Posterior cingulate gyrus (tissue), 11 donors: ENCODE data around the gene PPP1R12B.
"Not testable (repeated sequence)": the region's sequence is repeated elsewhere in the genome, so short reads cannot be mapped to it uniquely, and the experiment has no call there.

Experiments
- DNase-seq, 10 donors: peaks; one replicate each; pipeline versions ENCODE4 v3.0.0 to v3.0.0-alpha.2; 2020 to 2021; ENCODE audit warnings: mixed read lengths in 3 of 10
- intact Hi-C: fragments of 100-400 bp; cut with DNase I; formaldehyde crosslinking; loops from one replicate; pipeline ENCODE4 v1.15.1; 2023

Gene PPP1R12B

DNA sequence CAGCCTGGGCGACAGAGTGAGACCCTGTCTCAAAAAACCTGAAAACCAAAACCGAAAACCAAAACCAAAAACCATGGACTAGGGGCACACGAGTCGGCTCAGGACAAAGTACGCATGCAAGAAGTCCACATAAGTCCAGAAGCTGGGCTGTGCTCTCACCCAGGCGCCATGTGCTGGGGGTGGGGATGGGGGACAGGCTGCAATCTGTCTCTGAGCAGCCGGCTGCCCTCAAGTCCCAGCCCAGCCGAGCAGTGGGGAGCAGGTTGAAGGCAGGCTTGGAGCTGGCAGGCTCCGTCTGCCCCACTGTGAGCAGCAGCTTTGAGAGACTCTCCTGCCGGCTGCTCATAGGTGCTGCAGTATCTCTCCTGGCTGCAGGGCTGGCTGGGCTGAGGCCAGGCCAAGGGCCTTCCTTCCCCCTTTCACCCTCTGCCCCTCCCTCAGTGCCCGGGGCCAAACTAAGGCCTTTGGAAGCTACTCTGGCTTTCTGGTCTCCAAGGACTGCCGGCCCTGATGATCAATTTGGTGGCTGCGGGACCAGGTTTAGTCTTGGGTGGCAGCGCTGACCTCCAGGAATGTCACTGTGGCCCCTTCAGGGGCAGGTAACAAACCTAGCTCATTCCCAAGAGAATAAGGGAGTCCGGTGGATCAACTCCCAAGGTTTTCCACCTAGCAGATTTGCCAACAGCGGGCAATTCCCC is 289.0 kb downstream of the PPP1R12B start:
- intact Hi-C loops, DNase-seq: not testable (repeated sequence)

DNA sequence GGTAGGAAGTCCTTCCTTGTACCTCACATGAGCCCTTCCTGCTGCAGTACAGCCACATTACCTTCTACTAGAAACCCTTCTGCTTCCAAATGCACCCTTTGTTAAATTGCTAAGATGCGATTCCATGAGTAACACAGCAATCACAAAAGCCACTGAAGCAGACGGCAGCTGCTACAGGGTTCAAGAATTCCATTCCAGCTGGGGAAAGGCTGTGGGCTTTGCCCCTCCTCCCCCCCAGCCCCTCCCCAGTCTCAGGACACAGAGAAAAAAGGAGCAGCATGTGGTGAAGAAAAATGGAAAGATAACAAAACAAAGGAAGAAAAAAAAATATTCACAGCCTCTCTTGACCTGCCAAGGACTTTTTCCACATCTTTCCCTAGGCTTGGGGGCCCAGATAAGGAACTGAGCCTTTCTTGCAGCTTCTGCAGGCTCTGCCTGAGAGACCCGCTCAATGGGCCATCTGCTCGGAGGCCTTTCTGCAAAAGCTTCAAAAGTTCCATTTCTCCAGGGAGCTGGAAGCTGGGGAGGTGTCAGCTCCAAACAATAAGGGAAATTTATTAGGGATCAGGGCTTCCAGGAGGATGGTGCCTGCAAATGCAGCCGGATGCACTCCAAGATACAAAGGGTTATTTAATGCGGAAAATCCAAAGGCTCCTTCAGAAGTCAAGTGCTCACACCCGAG is 289.7 kb downstream of the PPP1R12B start:
- intact Hi-C loops, result no loop called here

DNA sequence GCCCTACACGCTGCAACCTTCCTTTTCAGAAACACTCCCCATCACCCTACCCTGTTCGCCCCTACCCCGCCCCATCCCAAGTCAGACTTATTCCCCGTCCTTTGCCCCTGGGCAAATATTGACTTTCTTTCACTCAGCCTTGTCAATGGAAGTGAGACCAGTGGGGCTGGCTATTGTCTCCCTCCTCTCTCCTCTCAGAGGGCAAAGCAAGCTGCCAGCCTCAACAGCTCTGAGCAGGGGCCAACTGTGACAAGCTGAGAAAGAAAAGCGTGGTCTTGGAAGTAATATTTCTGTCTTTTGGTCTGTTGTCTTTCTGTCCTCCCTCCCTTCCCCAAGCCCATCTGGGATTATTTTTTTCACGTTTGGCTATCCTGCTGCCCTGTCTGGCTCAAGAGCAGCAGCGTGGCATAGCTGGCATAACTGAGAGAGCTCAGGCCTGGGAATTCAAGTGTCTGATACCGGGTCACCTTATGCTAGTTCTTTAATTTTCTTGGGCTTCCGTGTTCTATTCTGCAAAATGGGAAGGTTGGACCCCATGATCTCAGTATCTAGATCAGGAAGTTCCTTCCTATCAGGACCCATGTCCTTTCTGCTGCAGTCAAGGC is 290.3 kb downstream of the PPP1R12B start:
- intact Hi-C loops, DNase-seq: not testable (repeated sequence)

More for the DNA sequence above, 289.7 kb downstream of the PPP1R12B start:
- no peak for DNase-seq

DNA sequence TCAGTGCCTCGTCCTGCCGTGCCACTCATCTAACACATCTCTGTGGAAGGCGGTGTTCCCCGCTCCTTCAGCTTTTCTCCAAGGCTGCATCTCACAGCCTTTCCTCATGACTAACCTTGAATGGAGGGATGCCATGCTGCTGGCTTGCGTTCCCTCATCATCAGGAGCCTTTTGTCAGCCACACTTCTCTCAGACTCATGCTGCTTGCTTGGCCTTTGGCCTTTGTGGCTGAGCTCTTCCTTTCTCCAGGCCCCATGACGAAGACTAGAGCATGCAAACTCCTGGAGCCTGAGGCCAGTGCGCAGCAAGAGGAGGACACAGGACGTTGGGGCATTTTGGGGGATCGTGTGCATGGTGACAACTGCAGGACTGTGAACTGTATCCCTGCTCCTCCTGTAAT is 291.0 kb downstream of the PPP1R12B start:
- DNase-seq, result no peak
- intact Hi-C loops, result no loop called here

DNA sequence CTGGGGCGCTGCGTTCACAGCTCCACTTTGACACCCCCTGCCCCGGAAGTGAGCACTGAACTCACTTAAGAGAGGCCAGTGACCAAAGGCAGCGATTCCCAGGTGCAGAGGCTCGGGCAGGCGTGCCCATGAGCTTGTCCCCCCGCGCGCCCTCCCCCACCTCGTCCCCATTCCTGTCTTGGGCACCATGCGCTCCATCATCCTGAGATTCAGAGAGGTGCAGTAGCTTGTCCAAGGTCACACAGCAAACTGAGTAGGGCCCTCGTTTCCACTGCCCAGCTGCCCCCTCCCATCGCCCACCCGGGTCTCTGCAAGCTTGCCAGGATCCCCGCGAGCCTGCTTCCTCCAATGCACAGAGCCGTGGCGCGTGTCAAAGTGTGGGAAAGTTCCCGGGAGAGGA is 293.7 kb downstream of the PPP1R12B start:
- intact Hi-C loops, result no loop called here
- DNase-seq, result no peak
